GM21529 (cell line): ENCODE results near the gene HNRNPLL.

Experiments used
- ATAC-seq: cut with Tn5 transposase; IDR thresholded peaks from one replicate; pipeline ENCODE4 v1.9.1; 2021; ENCODE audit not compliant: unreplicated experiment

HNRNPLL gene

DNA sequence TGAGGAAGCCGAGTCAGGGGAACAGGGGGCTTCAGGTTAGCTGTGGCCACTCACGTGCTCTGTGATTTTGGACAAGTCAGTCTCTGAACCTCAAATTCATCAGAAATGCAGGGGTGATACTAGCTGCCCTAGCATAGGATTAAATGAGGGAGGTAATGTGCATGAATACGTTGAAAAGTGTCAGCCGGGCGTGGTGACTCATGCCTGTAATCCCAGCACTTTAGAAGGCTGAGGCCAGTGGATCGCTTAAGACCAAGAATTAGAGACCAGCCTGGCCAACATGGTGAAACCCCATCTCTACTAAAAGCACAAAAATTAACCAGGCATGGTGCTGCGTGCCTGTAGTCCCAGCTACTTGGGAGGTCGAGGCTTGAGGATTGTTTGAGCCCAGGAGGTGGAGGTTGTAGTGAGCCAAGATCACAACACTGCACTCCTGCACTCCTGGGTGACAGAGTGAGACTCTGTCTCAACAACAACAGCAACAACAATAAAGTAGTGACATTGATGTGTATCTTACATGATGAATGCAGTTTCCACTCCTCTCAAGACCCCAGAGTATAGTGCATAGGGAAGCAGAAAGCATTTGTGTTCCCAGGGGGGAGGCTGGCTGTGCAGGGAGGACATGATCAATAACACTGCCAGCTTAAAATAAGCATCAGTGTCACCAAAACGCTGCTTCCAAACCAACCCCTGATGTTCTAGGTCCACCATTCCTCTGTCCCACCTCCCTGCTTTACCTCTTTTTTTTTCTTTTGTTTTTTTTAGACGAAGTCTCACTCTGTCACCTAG is 68.8 kb downstream of the HNRNPLL start:
- no peak for ATAC-seq

- ATAC-seq = peak; percentile 97
Observed at GRCh38 chr2:38533180-38533579, 69.5 kb downstream of the HNRNPLL start.

DNA sequence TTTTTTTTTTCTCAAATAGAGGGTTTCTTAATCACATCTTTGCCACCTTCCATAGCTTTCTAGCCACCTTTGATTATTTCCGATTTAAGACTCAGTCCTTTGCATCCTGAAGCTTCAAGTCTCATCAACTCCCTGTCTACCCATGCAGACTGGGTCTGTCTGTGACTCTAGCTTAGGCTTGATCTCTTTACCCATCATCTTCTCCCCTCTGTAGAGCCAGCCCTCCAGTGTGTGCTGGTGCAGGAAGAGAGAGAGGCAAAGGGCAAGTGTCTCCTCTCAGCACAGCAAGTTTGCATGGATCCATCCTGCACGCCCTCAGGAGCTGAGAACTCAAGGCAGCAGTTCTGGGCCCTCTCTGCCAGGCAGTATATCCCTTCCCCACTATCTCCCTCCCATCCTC is 70.4 kb downstream of the HNRNPLL start:
- no peak for ATAC-seq

DNA sequence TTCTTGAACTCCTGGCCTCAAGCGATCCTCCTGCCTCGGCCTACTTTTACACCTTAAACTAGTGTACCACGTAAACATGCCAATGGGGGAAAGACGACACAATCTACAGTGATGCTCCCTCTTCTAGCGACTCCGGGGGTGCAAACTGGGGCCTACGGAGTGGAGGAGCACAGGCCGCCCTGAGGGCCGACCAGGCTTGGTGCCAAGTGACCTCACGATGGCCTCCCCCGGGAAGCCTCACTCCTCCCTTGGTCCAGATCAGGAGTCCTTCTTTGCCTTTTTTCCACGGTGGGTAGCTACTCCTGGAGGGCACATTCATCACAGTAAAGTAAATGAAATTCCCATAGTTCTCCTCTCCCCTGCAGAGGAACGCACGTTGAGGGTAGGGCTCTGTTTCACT is 73.5 kb downstream of the HNRNPLL start:
- ATAC-seq = no peak

DNA sequence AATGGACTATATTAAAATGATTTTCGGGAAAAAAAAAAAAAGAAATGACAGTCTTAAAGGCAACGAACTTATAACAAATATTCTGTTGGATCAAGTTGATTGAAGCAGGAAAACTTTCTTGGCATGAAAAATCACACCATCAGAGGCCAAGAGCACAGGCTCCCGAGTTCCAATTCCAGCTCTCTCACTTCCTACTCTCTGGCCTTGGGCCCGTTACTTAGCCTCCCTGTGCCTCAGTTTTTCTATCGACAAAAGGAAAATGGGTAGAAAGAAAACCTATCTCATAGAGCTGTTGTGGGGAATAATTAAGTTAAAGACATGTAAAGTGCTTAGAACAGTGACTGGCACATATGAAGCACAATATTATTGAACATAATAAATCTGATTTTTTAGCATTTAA is 74.2 kb downstream of the HNRNPLL start:
- no peak for ATAC-seq

- no peak for ATAC-seq
Observed at GRCh38 chr2:38528008-38528442, 74.7 kb downstream of the HNRNPLL start.

DNA sequence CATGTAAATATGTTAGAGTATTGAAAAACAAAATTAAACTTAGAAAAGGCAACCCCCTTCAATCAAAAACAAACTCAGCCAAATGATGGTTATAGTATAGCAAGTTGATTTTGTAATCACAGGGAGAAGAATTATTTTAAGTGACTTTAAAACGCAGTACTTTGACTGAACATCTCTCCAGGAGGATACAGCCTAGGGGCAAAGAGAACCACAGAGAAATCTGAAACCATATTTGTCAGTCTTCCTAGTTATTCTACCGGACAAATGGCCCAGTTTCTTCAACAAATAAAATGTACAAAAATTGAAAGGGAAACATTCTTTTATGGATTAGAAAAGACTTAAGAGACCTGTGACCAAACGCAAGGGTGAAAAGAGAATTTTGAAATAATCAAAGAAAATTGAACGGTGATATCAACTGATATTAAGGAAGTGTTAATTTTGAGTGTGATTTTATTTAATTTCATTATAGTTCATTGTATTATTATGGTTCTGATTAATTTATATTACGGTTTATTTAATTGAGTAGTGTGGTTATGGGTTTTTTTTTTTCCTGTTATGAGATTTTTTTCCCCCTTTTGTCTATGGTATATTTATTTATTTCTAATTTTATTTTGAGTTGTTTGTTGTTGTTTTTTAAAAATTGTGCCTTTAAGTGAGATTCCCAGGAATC is 75.3 kb downstream of the HNRNPLL start:
- no peak for ATAC-seq

GRCh38 chr2:38526195-38526594 is 76.5 kb downstream of the HNRNPLL start:
- no peak for ATAC-seq

DNA sequence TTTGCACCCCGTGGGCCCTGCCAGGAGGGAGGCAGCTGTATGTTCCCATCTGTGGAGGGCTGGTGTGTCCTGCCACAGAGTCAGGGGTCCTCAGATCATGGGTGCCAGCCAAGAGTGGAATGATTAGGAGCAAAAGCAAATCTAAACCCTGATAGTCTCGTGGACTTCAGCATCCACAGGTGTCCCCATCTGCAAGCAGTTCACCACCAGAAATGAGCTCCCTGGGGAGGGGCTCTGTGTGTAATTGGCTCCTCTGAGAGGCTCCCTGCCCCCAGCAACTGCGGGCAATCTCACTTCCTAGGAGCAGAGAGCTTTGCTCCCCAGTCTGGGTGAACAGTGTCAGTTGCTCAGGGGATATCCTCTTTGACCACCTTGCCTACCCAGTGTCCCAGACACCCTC is 78.1 kb downstream of the HNRNPLL start:
- ATAC-seq = no peak

DNA sequence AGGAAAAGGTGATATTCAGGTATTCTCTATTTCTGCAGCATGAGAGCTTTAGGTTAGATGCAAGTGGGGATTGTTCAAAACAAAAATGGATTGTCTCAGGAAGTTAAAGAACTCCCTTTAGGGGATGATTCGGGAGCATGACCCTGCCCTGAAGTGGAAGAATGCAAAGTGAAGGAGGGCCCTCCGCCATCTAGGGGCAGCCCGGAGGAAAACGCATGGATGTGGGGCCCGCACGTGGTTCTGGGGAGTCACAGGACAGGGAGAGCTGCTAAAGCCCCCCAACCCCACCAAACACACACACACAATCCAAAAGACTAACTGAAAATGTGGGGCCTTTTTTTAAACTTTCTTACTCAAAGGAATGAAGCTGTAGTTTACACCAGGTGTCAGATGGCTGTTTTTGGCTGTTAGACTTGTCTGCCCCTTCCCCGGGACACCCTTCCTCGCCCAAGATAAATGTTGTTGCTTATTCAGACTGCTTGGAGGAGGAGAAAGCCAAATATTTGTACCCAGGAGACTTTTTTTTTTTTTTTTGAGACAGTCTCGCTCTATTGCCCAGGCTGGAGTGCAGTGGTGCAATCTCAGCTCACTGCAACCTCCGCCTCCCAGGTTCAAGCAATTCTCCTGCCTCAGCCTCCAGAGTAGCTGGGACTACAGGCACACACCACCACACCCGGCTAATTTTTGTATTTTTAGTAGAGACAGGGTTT is 78.8 kb downstream of the HNRNPLL start:
- ATAC-seq = no peak

DNA sequence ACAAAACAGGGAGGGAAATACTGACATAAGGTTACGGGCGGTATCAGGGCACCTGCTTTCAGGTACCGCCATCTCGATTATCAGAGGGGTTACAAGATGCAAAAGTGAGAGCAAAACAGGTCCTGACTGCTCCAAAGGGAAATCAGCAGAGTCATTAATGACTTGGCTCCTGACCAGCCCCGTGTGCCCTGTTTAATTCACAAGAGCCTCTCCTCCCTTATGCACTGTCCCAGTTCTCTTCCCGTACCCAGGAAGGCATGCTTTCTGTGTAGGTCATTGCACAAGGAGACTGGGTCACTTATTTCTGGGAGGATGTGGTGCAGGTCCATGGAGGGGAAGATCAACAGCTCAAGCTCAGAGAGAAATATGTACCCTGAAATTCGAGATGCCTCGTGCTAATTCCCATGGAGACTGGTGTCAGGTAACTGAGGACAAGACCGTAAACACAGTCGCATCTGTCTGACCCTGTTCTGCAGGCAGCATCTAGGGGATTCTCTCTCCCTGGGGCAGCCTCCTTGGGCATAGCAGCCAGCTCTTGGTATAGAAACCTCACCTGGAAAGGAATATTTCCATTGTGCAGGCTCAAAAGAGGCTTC is 79.9 kb downstream of the HNRNPLL start:
- ATAC-seq = no peak

- no peak for ATAC-seq
Observed at GRCh38 chr2:38521835-38522234, 80.9 kb downstream of the HNRNPLL start.

DNA sequence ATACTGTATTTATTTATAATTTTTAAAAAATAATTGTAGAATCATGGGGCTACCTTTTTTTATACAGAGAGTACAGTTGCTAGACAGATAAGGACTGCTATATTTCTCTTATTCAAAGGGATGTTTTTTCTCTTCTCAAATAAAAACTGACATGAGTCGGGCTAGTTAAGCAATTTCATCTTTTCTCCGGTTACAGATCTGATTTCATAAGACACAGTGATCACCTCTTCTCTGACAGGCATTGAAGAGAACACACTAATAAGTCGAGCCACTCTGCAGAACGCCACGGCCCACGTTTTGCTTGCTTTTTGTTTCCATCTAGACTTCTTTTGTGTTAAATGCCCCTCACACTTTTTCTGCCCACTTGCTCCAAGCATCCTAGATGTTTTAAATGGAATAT is 85.4 kb downstream of the HNRNPLL start:
- ATAC-seq = no peak

GRCh38 chr2:38516526-38516925 is 86.2 kb downstream of the HNRNPLL start:
- ATAC-seq = no peak

DNA sequence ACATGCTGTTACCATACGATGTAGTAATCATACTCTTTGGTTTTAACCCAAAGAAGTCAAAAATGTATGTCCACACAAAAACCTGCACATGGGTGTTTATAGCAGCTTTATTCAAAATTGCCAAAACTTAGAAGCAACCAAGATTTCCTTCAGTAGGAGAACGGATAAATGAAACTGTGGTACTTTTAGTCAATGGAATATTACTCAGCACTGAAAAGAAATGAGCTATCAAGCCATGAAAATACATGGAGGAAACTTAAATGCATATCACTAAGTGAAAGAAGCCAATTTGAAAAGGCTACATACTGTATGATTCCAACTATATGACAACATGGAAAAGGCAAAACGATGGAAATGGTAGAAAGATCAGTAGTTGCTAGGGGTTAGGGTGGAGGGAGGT is 86.6 kb downstream of the HNRNPLL start:
- no peak for ATAC-seq

DNA sequence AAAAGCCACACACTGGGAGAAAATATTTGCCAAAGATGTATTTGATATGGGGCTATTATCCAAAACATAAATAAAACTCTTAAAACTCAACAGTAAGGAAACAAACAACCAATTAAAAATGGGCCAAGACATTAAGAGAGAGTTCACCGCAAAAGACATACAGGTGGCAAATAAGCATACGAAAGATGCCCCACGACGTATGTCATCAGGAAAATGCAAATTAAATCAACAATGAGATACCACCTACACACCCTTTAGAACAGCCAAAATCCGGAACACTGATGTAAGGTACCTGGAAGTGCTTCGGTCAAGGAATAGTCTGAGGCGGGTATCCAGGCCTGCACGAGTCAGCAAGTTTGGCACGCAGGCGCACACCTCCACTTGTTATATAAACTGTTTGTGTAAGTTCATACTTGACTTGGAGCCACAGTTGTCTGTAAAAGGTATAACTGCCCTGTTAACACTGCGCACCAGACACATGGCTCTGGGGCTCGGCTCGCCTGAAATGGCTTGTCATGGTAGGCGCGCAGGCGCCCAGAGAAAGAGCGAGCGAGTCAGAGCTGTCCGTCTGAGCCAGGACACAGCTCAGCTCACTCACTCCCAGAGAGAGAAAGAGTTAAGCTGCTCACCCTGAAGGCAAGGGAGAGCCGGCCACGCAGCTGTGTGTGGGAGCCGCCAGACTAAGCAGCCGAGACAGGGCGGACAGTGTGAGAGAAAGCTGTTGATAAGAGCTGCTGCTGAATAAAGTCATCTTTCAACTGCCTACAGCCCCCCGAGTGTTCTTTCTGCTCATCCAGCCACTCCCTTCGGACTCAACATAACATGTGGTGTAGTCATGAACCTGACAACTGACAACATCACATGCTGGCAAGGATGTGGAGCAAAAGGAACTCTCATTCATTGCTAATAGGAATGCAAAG is 87.3 kb downstream of the HNRNPLL start:
- ATAC-seq = no peak

- ATAC-seq = no peak
Observed at GRCh38 chr2:38514603-38515154, 88.0 kb downstream of the HNRNPLL start.

DNA sequence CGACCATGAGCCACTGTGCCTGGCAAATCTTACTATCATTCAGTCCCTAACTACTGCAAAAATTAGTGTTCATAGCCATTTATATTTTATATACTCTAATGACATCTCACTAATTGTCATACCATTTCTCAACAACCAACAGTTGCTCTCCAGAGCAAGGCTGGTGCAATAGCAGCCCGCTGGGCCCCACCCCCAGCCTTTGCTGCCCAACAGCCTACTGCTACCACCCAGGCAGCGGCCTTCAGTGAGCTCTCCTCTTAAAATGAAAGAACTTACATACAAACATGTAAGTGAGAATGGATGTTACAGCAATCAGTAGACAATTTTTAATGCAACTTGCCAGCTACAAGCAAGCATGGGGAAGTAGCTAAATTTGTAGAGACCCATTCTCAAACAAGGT is 90.5 kb downstream of the HNRNPLL start:
- no peak for ATAC-seq
